Mucosa of descending colon (tissue), 3 donors: Measurements from ENCODE around the gene SUGP1. TPM values are rescaled to one million over a fixed set of nuclear protein-coding genes. Genes with fewer than 3 reads are reported as not detected.

Experiments used
- ATAC-seq: fragments of 200-7000 bp; cut with Tn5 transposase; one replicate; pipeline ENCODE4 v1.9.1; 2020; ENCODE audit warnings: mild to moderate bottlenecking, moderate library complexity
- DNase-seq, 3 donors: peaks; one replicate each; pipeline ENCODE4 v3.0.0-alpha.2; 2020
- H3K36me3 ChIP-seq: fragments of 200-600 bp; one replicate; pipeline ENCODE4 v1.8.0; 2021; ENCODE audit warnings: low read depth, mild to moderate bottlenecking
- H3K4me1 ChIP-seq: fragments of 200-600 bp; one replicate; pipeline ENCODE4 v1.8.0; 2021; ENCODE audit warnings: low read depth, mild to moderate bottlenecking
- H3K4me3 ChIP-seq: fragments of 200-600 bp; one replicate; pipeline ENCODE4 v1.8.0; 2021; ENCODE audit warnings: mild to moderate bottlenecking
- H3K9me3 ChIP-seq: fragments of 200-600 bp; one replicate; pipeline ENCODE4 v1.8.0; 2021; ENCODE audit warnings: mild to moderate bottlenecking
- intact Hi-C, 2 donors: fragments of 100-400 bp; cut with DNase I in 1 of 2; cut with micrococcal nuclease in 1 of 2; formaldehyde crosslinking; loops; one replicate each; pipeline versions ENCODE4 v1.11.0 to v1.11.1; 2022; cut with DNase I, micrococcal nuclease
- total RNA-seq, 3 donors: library from RNA; stranded (reverse); fragmentation: NEBNext Ultra II Directional in 2 of 3; extraction: Animal tissue kit (Norgen Biotek cat#: 25700) in 2 of 3; gene quantifications; one replicate each; pipeline versions ENCODE4 v1.2.1 to v1.2.4, GENCODE V29; 2021 to 2023
- TF ChIP-seq, protein P1 (sequence below): fragments of 200-600 bp; IDR thresholded peaks from one replicate; pipeline ENCODE4 v1.8.0; 2022; ENCODE audit warnings: antibody characterized with exemption, mild to moderate bottlenecking
- donor health status: DM: no; HTN: no; CAD: no; lungs with moderate emphysema.
- donor health status: DM: no; HTN: no; CAD: no.
- donor health status: DM: no; HTN: yes; CAD: no.

The SUGP1 gene
- total RNA-seq, 3 donors from 2014 or later = 41.0 to 46.7 (median 45.9) TPM

DNA sequence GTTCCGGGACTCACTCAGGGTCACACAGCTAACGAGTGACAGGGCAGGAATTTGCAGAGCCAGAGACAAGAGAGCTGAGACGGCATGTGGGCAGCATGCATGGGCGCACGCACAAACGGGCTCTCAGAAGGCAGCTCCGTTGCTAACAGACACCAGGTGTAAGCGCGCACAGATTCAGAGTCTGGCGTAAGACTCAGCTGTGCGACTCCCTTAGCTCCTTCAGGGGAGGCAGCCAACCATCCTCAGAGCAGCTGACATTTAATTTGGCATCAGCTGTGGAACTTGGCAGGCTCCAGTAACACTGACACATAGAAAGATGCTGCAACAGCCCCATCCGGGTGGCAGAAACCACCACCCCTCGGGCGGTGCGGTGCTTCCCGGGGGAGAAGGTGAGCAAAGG, 39.7 kb downstream of the SUGP1 start:
- ATAC-seq (no peak), DNase-seq (no peak)
- intact Hi-C loops = no loop called here
- Histone ChIP-seq H3K4me3 (no peak overlapping the region), H3K4me1 (no peaks in the 10 kb centered on the region), H3K9me3 (no peaks in the 10 kb centered on the region), H3K36me3 (peaks cover 7% of the 10 kb centered on the region)
- TF ChIP-seq, protein P1, sequence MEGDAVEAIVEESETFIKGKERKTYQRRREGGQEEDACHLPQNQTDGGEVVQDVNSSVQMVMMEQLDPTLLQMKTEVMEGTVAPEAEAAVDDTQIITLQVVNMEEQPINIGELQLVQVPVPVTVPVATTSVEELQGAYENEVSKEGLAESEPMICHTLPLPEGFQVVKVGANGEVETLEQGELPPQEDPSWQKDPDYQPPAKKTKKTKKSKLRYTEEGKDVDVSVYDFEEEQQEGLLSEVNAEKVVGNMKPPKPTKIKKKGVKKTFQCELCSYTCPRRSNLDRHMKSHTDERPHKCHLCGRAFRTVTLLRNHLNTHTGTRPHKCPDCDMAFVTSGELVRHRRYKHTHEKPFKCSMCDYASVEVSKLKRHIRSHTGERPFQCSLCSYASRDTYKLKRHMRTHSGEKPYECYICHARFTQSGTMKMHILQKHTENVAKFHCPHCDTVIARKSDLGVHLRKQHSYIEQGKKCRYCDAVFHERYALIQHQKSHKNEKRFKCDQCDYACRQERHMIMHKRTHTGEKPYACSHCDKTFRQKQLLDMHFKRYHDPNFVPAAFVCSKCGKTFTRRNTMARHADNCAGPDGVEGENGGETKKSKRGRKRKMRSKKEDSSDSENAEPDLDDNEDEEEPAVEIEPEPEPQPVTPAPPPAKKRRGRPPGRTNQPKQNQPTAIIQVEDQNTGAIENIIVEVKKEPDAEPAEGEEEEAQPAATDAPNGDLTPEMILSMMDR = no peak

DNA sequence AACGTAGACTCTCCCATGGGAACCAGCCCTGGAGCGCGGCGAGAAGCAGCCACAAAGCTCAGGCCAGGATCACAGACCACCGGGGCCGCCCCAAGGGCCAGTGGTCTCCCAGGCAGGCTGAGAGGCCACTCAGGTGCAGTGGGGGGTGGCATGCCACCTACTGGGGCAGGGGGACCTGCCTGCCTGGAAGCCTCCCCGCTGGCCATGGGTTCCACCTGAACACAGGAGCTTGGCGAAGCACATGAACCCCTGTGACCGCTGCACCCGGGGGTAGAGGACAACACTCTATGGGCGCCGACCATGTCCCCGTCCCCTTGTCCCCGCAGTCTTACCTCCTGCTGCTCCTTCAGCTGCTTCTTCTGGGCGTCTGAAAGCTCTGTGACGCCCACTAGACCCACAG, 40.5 kb downstream of the SUGP1 start:
- no peak for ATAC-seq
- peaks cover 7% of the 10 kb centered on the region for H3K36me3 ChIP-seq

DNA sequence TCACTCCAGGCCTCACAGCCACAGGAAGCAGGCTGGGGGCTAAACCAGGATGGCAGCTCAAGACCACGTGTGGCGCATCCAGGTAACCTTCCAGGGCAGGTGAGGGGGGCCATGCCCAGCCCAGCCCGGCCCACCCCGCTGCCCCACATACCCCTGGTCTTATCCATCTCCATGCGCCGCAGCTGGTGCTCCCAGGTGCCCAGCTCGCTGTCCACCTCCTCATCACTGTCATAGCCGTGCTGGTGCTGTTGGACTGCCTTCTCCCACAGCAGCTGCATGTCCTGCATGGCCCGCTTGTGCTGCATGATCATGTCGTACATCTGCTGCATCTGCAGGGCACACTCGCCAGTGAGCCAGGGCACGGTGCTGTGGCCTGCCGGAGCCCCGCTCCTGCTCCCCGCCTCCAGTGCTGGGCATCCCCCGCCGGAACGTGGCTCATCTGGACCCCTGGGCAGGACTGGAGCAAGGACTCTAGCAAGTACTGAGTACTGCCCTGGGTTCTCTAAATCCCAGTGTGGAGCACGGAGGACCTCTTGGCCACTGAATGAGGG, 41.2 kb downstream of the SUGP1 start:
- H3K9me3 ChIP-seq = no peaks in the 10 kb centered on the region
- peaks cover 4% of the 10 kb centered on the region for H3K36me3 ChIP-seq
- TF ChIP-seq, protein P1 = no peak
- DNase-seq (no peak), ATAC-seq (no peak)
- intact Hi-C loops = no loop called here
- H3K4me1 ChIP-seq = no peaks in the 10 kb centered on the region
- H3K4me3 ChIP-seq = no peak overlapping the region

More for the DNA sequence above, 40.5 kb downstream of the SUGP1 start:
- intact Hi-C loops = no loop called here
- no peak for DNase-seq
- no peak overlapping the region for H3K4me3 ChIP-seq
- no peaks in the 10 kb centered on the region for H3K4me1 ChIP-seq
- TF ChIP-seq, protein P1 = no peak
- H3K9me3 ChIP-seq = no peaks in the 10 kb centered on the region

DNA sequence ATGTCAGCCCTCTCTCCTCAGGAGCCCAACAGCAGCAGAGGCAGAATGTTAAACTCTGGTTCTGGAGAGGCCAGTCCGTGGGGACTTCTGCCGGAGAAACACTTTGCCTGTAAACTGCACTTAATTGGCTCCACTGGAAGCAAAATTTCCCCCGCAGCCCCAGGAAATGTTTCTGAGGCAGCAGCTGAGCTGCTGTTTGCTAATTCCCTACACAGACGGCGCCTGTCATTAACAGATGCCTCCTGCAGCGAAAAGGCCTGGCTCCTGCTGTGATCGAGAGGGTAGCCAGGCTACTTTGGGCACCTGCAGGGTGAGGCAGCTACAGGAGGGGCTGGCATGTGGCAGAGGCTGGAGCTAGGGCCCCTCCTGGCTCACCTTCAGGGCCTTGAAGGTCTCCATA, 42.0 kb downstream of the SUGP1 start:
- Histone ChIP-seq H3K4me1 (no peaks in the 10 kb centered on the region), H3K9me3 (no peaks in the 10 kb centered on the region), H3K36me3 (peaks cover 4% of the 10 kb centered on the region), H3K4me3 (no peak overlapping the region)
- DNase-seq (no peak), ATAC-seq (no peak)
- intact Hi-C loops = no loop called here
- TF ChIP-seq, protein P1 = no peak

DNA sequence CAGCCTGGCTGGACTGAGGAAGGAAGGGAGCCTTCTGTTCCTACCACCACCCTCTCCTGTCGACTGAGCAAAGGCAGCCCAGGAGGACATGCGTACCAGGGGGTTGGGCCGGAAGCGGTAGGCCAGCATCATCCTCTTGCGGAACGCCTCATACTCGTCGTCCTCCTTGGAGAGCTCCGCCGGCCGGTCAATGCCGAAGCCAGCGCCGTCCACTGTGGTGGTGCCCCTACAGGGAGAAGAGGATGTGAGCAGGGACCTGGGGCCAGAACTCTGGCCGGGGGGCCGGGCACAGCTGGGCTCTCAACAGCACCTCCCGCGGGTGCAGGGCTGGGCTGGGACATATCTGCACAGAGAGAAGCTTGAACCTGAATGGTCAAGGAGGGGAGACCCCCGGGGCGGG, 43.5 kb downstream of the SUGP1 start:
- H3K4me1 ChIP-seq = no peaks in the 10 kb centered on the region
- no peaks in the 10 kb centered on the region for H3K9me3 ChIP-seq
- DNase-seq (no peak), ATAC-seq (no peak)
- H3K36me3 ChIP-seq = peaks cover 4% of the 10 kb centered on the region
- TF ChIP-seq, protein P1 = no peak
- no peak overlapping the region for H3K4me3 ChIP-seq
- intact Hi-C loops = no loop called here

DNA sequence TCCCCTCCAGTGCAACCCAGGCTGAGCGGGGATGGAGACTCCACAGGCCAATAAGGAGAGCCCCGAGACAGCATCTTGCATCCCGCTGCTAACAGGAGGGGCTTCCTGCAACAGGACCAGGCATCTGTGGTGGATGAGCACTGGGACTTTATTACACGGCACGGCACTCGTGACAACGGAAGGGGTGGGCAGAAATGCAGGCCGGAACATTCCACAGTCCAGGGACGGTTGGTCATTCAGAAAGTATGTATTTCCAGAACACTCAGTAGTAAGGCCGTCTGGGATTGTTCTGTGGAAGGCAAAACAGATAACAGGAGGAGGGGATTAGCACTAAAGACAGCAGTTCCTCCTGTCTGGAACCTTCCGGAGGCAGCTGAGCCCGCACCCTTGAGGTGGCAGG, 43.9 kb downstream of the SUGP1 start:
- intact Hi-C loops = no loop called here
- Histone ChIP-seq H3K9me3 (no peaks in the 10 kb centered on the region), H3K36me3 (peaks cover 4% of the 10 kb centered on the region), H3K4me3 (no peak overlapping the region), H3K4me1 (no peaks in the 10 kb centered on the region)
- no peak for ATAC-seq
- TF ChIP-seq, protein P1 = no peak
- no peak for DNase-seq
